ENCODE data around the gene FBXO42. TPM values are rescaled to one million over a fixed set of nuclear protein-coding genes. Genes with fewer than 3 reads are reported as not detected.

The FBXO42 gene
- total and polyA plus RNA-seq, 4 donors = 5.9 to 9.4 (median 6.5) TPM

- peaks cover 2 to 7% (median 4%) of the 10 kb centered on the region in 4 donors for H3K36me3 ChIP-seq (ENCODE audit: control insufficient read depth in 4 of 4, insufficient read depth in 3 of 4, low read depth in 1 of 4, low read length in 3 of 4)
- H3K9ac ChIP-seq (ENCODE audit: low read depth in 1 of 2, low read length in 2 of 2) = no peak overlapping the region
- no peak overlapping the region for H3K4me3 ChIP-seq (ENCODE audit: low read depth in 1 of 3, low read length in 3 of 3)
- no peaks in the 10 kb centered on the region for H3K9me3 ChIP-seq (ENCODE audit: control insufficient read depth in 4 of 4, low read length in 3 of 4)
- no peaks in the 10 kb centered on the region for H3K4me1 ChIP-seq (ENCODE audit: control insufficient read depth in 4 of 4, insufficient read depth in 4 of 4, low read length in 3 of 4)
- 96% methylated on average over 4 of the region's 4 CpGs for WGBS
- DNase-seq (ENCODE audit: low spot score) = no peak
- H3K27ac ChIP-seq (ENCODE audit: low read depth in 1 of 2, low read length in 2 of 2) = no peak overlapping the region
- TF ChIP-seq REST (IDR thresholded peaks at IDR 0.05) (no peak), GABPA (IDR thresholded peaks at IDR 0.05 in 1 of 2, conservative IDR thresholded peaks at IDR 0.05 in 1 of 2) (no peak), RXRA (IDR thresholded peaks at IDR 0.05) (no peak), HNF4G (IDR thresholded peaks at IDR 0.05) (no peak), CTCF (IDR thresholded peaks at IDR 0.05; ENCODE audit: low read depth, low read length, missing input control) (no peak), RAD21 (IDR thresholded peaks at IDR 0.05) (no peak), TAF1 (conservative IDR thresholded peaks at IDR 0.05) (no peak), SP1 (IDR thresholded peaks at IDR 0.05) (no peak), FOXA1 (IDR thresholded peaks at IDR 0.05) (no peak), MAX (IDR thresholded peaks at IDR 0.05) (no peak), NR2F2 (IDR thresholded peaks at IDR 0.05) (no peak), JUND (IDR thresholded peaks at IDR 0.05) (no peak), ZBTB33 (IDR thresholded peaks at IDR 0.05) (no peak), EGR1 (IDR thresholded peaks at IDR 0.05; ENCODE audit: low read depth in 2 of 2) (no peak), FOXA2 (IDR thresholded peaks at IDR 0.05) (no peak), YY1 (IDR thresholded peaks at IDR 0.05) (no peak)
- TF ChIP-seq, protein P1, sequence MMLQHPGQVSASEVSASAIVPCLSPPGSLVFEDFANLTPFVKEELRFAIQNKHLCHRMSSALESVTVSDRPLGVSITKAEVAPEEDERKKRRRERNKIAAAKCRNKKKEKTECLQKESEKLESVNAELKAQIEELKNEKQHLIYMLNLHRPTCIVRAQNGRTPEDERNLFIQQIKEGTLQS (IDR thresholded peaks at IDR 0.05) = no peak
- no peaks in the 10 kb centered on the region for H3K27me3 ChIP-seq (ENCODE audit: control insufficient read depth in 4 of 4, insufficient read depth in 4 of 4, low read length in 3 of 4)
These were observed 66.2 kb downstream of the FBXO42 start for GRCh38 chr1:16286122-16286521.

GRCh38 chr1:16281765-16282164, 70.5 kb downstream of the FBXO42 start:
- Histone ChIP-seq H3K9ac (ENCODE audit: low read depth in 1 of 2, low read length in 2 of 2) (no peak overlapping the region), H3K9me3 (ENCODE audit: control insufficient read depth in 4 of 4, low read length in 3 of 4) (no peaks in the 10 kb centered on the region), H3K36me3 (ENCODE audit: control insufficient read depth in 4 of 4, insufficient read depth in 3 of 4, low read depth in 1 of 4, low read length in 3 of 4) (peaks cover 0 to 5% (median 1%) of the 10 kb centered on the region in 4 donors), H3K27ac (ENCODE audit: low read depth in 1 of 2, low read length in 2 of 2) (no peak overlapping the region), H3K27me3 (ENCODE audit: control insufficient read depth in 4 of 4, insufficient read depth in 4 of 4, low read length in 3 of 4) (no peaks in the 10 kb centered on the region), H3K4me3 (ENCODE audit: low read depth in 1 of 3, low read length in 3 of 3) (no peak overlapping the region), H3K4me1 (ENCODE audit: control insufficient read depth in 4 of 4, insufficient read depth in 4 of 4, low read length in 3 of 4) (no peaks in the 10 kb centered on the region)
- WGBS = 93% methylated on average over 2 of the region's 2 CpGs
- no peak for DNase-seq (ENCODE audit: low spot score)
- TF ChIP-seq SP1 (IDR thresholded peaks at IDR 0.05) (no peak), HNF4G (IDR thresholded peaks at IDR 0.05) (no peak), YY1 (IDR thresholded peaks at IDR 0.05) (no peak), FOXA1 (IDR thresholded peaks at IDR 0.05) (no peak), NR2F2 (IDR thresholded peaks at IDR 0.05) (no peak), MAX (IDR thresholded peaks at IDR 0.05) (no peak), ZBTB33 (IDR thresholded peaks at IDR 0.05) (no peak), JUND (IDR thresholded peaks at IDR 0.05) (no peak), RAD21 (IDR thresholded peaks at IDR 0.05) (no peak), EGR1 (IDR thresholded peaks at IDR 0.05; ENCODE audit: low read depth in 2 of 2) (no peak), REST (IDR thresholded peaks at IDR 0.05) (no peak), RXRA (IDR thresholded peaks at IDR 0.05) (no peak), FOXA2 (IDR thresholded peaks at IDR 0.05) (no peak)
